ENCODE results near the gene MYBL2. TPM values are rescaled to one million over a fixed set of nuclear protein-coding genes. Genes with fewer than 3 reads are reported as not detected.

The MYBL2 gene
- total RNA-seq, 1 donor from 2014 or later, result 4.1 TPM

DNA sequence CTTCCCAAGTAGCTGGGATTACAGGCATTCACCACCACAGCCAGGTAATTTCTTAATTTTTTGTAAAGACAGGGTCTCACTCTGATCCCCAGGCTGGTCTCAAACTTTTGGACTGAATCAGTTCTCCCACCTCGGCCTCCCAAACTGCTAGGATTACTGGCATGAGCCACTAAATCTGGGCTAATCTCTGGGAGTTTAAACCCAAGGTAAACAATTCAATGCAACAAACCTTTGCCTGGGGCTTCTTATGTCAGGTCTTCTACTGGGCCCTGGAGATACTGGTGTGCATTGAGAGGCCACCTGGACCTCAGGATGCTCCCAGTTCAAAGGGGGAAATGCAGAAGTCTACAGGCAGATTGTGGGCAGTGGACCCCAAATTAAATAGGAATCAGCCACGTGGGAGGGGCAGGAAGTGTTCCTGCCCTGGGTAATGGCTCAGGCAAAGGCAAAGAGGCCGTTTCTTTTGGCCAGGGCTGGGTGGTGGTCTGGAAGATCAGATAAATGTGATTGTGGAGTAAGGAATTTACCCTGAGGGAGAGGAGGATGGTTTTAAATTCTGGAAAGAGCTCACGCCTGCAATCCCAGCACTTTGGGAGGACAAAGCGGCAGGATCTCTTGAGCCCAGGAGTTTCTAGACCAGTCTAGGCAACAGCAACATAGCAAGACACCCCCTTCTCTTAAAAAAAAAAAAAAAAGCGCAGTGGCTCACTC, 1.3 kb upstream of the MYBL2 start:
- no peaks in the 10 kb centered on the region for H3K27me3 ChIP-seq (ENCODE audit: control insufficient read depth, insufficient read depth, low read length)
- H3K4me3 ChIP-seq (ENCODE audit: low read depth, low read length), result no peak overlapping the region
- TF ChIP-seq, protein P1, sequence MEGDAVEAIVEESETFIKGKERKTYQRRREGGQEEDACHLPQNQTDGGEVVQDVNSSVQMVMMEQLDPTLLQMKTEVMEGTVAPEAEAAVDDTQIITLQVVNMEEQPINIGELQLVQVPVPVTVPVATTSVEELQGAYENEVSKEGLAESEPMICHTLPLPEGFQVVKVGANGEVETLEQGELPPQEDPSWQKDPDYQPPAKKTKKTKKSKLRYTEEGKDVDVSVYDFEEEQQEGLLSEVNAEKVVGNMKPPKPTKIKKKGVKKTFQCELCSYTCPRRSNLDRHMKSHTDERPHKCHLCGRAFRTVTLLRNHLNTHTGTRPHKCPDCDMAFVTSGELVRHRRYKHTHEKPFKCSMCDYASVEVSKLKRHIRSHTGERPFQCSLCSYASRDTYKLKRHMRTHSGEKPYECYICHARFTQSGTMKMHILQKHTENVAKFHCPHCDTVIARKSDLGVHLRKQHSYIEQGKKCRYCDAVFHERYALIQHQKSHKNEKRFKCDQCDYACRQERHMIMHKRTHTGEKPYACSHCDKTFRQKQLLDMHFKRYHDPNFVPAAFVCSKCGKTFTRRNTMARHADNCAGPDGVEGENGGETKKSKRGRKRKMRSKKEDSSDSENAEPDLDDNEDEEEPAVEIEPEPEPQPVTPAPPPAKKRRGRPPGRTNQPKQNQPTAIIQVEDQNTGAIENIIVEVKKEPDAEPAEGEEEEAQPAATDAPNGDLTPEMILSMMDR (IDR thresholded peaks at IDR 0.05; ENCODE audit: insufficient read depth, low read length, poor library complexity, severe bottlenecking), result no peak
- DNase-seq (ENCODE audit: low read depth), result no peak
- H3K36me3 ChIP-seq (ENCODE audit: control insufficient read depth, insufficient read depth, low read length), result no peaks in the 10 kb centered on the region

DNA sequence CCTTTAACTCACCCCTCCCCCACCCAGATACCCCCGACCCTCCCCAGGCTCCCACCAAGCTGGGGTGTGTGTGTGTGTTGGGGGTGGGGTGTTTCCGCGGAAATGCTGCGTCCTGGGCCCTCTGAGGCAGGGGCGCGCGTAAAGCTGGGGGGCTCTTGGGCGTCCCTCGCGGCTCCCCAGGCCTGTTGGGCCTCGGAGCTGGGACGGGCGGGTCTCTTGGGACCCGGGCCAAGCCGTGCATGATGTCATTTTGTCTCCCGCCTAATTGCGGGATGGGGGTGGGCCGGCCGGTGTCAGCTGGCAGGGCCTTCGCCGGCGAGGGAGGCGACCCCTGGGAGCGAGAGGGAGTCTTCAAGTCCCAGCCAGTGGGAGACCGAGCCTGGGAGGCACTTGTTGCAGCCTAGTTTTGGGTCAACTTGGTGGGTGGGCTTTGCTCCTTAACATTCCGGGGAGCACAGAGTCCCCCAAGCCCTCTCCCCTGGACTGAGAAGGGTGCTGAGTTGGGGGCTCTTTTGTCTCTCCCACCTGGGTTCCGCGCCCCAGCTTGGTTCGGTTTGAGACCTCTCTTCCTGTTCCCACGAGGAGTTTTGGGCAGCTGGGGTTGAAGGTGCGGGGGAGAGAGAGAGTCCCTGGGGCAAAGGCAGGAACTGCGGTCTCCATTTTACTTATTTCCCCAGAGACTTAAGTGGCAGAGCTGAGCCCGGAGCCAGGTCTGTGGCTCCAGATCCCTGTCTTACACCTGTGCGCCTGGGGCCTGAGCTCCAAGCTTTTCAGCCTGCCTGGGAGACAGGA, 623 bp downstream of the MYBL2 start:
- no peaks in the 10 kb centered on the region for H3K36me3 ChIP-seq (ENCODE audit: control insufficient read depth, insufficient read depth, low read length)
- TF ChIP-seq, protein P1 (IDR thresholded peaks at IDR 0.05; ENCODE audit: insufficient read depth, low read length, poor library complexity, severe bottlenecking), result no peak
- DNase-seq (ENCODE audit: low read depth), result no peak

DNA sequence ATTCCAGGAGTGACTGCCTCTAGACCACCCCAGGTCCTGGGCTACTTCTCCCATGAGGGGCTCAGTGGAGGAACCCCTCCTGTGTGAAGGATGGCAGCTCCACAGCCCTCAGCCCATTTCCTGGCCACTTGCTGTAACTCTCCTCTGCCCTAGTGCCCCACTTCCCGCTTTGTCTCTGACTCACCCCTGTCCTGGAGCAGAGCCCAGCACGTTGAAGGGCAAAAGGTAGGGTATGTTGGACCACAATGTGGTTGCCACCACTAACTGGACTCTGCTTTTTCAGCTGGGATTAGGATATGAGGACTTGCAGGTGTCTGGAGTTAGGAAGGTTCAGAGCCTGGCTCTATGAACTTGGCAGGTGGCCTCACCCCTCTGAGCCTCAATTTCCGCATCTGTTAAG, 2.4 kb downstream of the MYBL2 start:
- Histone ChIP-seq H3K4me3 (ENCODE audit: low read depth, low read length) (no peak overlapping the region), H3K36me3 (ENCODE audit: control insufficient read depth, insufficient read depth, low read length) (no peaks in the 10 kb centered on the region), H3K27me3 (ENCODE audit: control insufficient read depth, insufficient read depth, low read length) (no peaks in the 10 kb centered on the region)
- peak; percentile 45 for DNase-seq (ENCODE audit: low read depth)
- TF ChIP-seq, protein P1 (IDR thresholded peaks at IDR 0.05; ENCODE audit: insufficient read depth, low read length, poor library complexity, severe bottlenecking), result no peak

More for the DNA sequence above, 623 bp downstream of the MYBL2 start:
- no peaks in the 10 kb centered on the region for H3K27me3 ChIP-seq (ENCODE audit: control insufficient read depth, insufficient read depth, low read length)
- peak overlapping the region; percentile 49 for H3K4me3 ChIP-seq (ENCODE audit: low read depth, low read length)

DNA sequence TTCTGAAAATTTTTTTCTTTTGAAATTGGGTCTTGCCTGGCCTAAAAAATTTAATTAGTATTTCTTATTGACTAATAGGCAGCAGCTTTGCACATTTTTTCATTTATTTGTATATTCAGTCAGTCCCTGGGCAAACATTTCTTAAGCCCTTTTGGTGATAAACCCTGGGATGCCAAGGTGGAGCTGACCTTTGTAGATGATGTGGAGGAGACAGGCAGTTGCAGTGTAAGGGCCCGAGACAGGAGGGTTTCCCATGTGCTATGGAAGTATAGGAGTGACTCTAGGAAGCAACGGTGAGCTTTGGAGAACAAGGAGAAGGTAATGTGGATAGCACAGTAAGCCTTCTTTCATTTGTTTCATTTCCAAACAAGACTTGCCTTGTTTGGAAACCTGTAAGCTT, 3.5 kb downstream of the MYBL2 start:
- no peaks in the 10 kb centered on the region for H3K27me3 ChIP-seq (ENCODE audit: control insufficient read depth, insufficient read depth, low read length)
- TF ChIP-seq, protein P1 (IDR thresholded peaks at IDR 0.05; ENCODE audit: insufficient read depth, low read length, poor library complexity, severe bottlenecking), result no peak
- H3K36me3 ChIP-seq (ENCODE audit: control insufficient read depth, insufficient read depth, low read length), result no peaks in the 10 kb centered on the region
- DNase-seq (ENCODE audit: low read depth), result no peak
- no peak overlapping the region for H3K4me3 ChIP-seq (ENCODE audit: low read depth, low read length)

DNA sequence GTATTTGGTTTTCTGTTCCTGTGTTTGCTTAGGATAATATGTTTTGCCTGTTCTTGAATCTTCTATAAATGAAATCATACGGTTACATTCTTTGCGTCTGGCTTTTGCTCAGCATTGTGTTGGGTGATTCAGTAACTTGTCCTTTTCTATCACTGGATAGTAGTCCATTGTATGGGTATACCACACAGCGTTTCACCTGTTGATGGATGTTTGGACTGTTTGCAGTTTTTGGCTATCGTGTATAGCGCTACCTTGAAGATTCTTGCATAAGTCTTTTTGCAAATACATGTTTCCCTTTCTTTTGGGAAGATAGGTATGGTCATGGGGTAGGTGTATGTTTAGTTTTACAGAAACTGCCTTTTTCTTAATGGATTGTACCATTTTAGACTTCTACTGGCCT, 9.5 kb downstream of the MYBL2 start:
- TF ChIP-seq, protein P1 (IDR thresholded peaks at IDR 0.05; ENCODE audit: insufficient read depth, low read length, poor library complexity, severe bottlenecking), result no peak
- Histone ChIP-seq H3K27me3 (ENCODE audit: control insufficient read depth, insufficient read depth, low read length) (no peaks in the 10 kb centered on the region), H3K36me3 (ENCODE audit: control insufficient read depth, insufficient read depth, low read length) (no peaks in the 10 kb centered on the region), H3K4me3 (ENCODE audit: low read depth, low read length) (no peak overlapping the region)
- no peak for DNase-seq (ENCODE audit: low read depth)

All from kidney epithelial cell (primary cell).